ENCODE data around the gene ATG2A. TPM values are rescaled to one million over a fixed set of nuclear protein-coding genes. Genes with fewer than 3 reads are reported as not detected.

ATG2A gene
- total and polyA plus RNA-seq, 9 of the 15 experiments (the other 6 are each of a cell fraction or from before 2014, with no cell fraction given) = 0.25 to 45.9 (median 5.2) TPM

DNA sequence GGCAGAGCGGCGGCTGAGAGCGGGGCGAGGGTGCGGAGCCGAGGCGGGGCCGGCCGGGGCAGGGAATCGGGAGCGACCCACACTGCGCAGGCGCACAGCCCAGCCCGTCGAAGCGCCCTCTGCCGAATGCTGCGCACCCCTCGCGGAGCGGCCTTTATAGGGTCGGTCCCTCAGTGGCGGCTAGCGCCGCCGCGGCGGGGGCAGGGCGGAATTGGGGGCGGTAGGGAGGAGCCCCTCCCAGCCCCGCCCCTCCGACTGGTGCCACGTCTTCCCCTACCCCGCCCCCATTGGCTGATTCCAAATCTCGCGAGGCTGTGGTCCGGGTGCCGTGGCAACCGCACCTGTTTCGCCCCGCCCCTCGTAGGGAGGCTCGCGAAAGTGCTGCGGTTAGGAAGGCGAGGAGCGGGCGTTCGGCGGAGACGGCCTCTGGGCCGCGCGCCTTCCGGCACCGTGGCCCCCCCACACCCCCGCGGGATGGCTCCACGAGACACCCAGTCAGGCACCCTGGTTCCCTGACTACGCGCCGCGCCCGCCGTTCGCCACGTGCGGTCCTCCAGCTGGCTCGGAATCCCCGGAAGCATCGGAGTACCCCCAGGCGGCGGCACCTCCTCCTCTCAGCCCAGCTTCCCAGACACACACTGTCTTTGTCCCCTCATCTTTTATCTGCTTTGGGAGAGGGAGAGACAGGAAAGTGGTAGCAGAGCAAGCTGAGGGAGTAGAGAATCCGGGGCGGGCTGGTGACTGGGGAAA is 38.3 kb downstream of the ATG2A start, which contains the start of gene EHD1 (continued):
- TF ChIP-seq AFF1 (IDR thresholded peaks at IDR 0.05; ENCODE audit: low read depth in 1 of 2, partially characterized antibody in 2 of 2) (no peak), ARNT (IDR thresholded peaks at IDR 0.05) (no peak; a peak in 1 of 4 replicates), PURB (CRISPR knock-in tag; IDR thresholded peaks at IDR 0.05; ENCODE audit: low read depth) (no peak), BCOR (IDR thresholded peaks at IDR 0.05) (no peak), MAFK (IDR thresholded peaks at IDR 0.05; ENCODE audit: low read length) (no peak), ZNF740 (CRISPR knock-in tag; IDR thresholded peaks at IDR 0.05) (peak; percentile 98), ZNF740 (tag; IDR thresholded peaks at IDR 0.05) (peak in 1 of 2 experiments; percentile 85; a peak in 2 of 4 replicates), TAF1 (IDR thresholded peaks at IDR 0.05; ENCODE audit: control insufficient read depth, extremely low read depth, insufficient read depth, low read length, severe bottlenecking) (peak; percentile 74), ELF4 (CRISPR knock-in tag; IDR thresholded peaks at IDR 0.05) (0 out of 2 replicates have a peak, but pooled peaks have one; percentile 44), EP300 (IDR thresholded peaks at IDR 0.05; ENCODE audit: low read length) (0 out of 2 replicates have a peak, but pooled peaks have one; percentile 13), NFIC (IDR thresholded peaks at IDR 0.05) (no peak), ETV5 (CRISPR knock-in tag; IDR thresholded peaks at IDR 0.05; ENCODE audit: low read depth) (no peak; the same call in 1 of the 2 replicates), KLF1 (tag; IDR thresholded peaks at IDR 0.05) (no peak), JUN (IDR thresholded peaks at IDR 0.05; ENCODE audit: borderline replicate concordance, low read depth, low read length) (no peak), JUN (CRISPR knock-in tag; IDR thresholded peaks at IDR 0.05; ENCODE audit: borderline replicate concordance) (peak; percentile 55; the same call in 1 of the 2 replicates), FOXK1 (CRISPR knock-in tag; IDR thresholded peaks at IDR 0.05; ENCODE audit: borderline replicate concordance) (no peak), SIX5 (IDR thresholded peaks at IDR 0.05; ENCODE audit: borderline replicate concordance in 1 of 2, insufficient read depth in 1 of 2, low read depth in 1 of 2, low read length in 2 of 2) (no peak), CSDE1 (IDR thresholded peaks at IDR 0.05) (peak in 1 of 2 experiments; percentile 80; a peak in 2 of 4 replicates), ETS1 (conservative IDR thresholded peaks at IDR 0.05; ENCODE audit: control insufficient read depth, low read depth, low read length) (peak; percentile 75), ZNF449 (CRISPR knock-in tag; IDR thresholded peaks at IDR 0.05) (no peak)

Data from K562 (cell line).